Hepatocyte (in vitro differentiated cells): ENCODE results near the gene NTF4.

Experiments
- CTCF ChIP-seq: fragments of 200-600 bp; sonication (generic); IDR thresholded peaks from 2 replicates; pipeline ENCODE4 v1.5.1; 2016; ENCODE audit warnings: antibody characterized with exemption, mild to moderate bottlenecking; ENCODE audit not compliant: poor library complexity
- EZH2 ChIP-seq: fragments of 200-600 bp; sonication (generic); IDR thresholded peaks from 2 replicates; pipeline ENCODE4 v1.6.1; 2016; ENCODE audit warnings: antibody characterized with exemption, mild to moderate bottlenecking, borderline replicate concordance
- EZH2phosphoT487 ChIP-seq: fragments of 200-600 bp; sonication (generic); IDR thresholded peaks from one replicate; pipeline ENCODE4 v1.6.1; 2018; ENCODE audit warnings: antibody characterized with exemption, mild to moderate bottlenecking, low read depth, moderate library complexity; ENCODE audit not compliant: unreplicated experiment, severe bottlenecking

GRCh38 chr19:49065905-49066512 is 1.4 kb upstream of the NTF4 start:
- TF ChIP-seq CTCF (no peak), EZH2phosphoT487 (no peak), EZH2 (no peak)
